ENCODE results near the gene RAI14. TPM values are rescaled to one million over a fixed set of nuclear protein-coding genes. Genes with fewer than 3 reads are reported as not detected.

The RAI14 gene
- total RNA-seq, 6 experiments from 2014 or later, result 11.9 to 30.8 (median 20.8) TPM

GRCh38 chr5:34841816-34842215, 185.7 kb downstream of the RAI14 start:
- H3K36me3 ChIP-seq, result no peaks in the 10 kb centered on the region
- no peaks in the 10 kb centered on the region for H3K9me3 ChIP-seq
- intact Hi-C loops (cut with DNase I), result no loop called here
- H3K4me1 ChIP-seq, result no peaks in the 10 kb centered on the region
- no peak for TF ChIP-seq POLR2A (IDR thresholded peaks at IDR 0.05)
- no peak for TF ChIP-seq CTCF (IDR thresholded peaks at IDR 0.05)
- DNase-seq, result no peak
- no peaks in the 10 kb centered on the region for H3K27me3 ChIP-seq
- no peak for ATAC-seq
- no peak overlapping the region for H3K4me3 ChIP-seq
- WGBS (ENCODE audit: insufficient coverage, low coverage, low lambda C conversion rate, missing lambda C conversion rate), result 89% methylated on average over 2 of the region's 2 CpGs
- H3K27ac ChIP-seq, result no peak overlapping the region

- WGBS (ENCODE audit: insufficient coverage, low coverage, low lambda C conversion rate, missing lambda C conversion rate), result 100% methylated on average over 2 of the region's 7 CpGs
- ATAC-seq (no peak), DNase-seq (no peak)
- Histone ChIP-seq H3K36me3 (no peaks in the 10 kb centered on the region), H3K27ac (no peak overlapping the region), H3K9me3 (no peaks in the 10 kb centered on the region), H3K27me3 (no peaks in the 10 kb centered on the region), H3K4me3 (no peak overlapping the region), H3K4me1 (no peaks in the 10 kb centered on the region)
- intact Hi-C loops (cut with DNase I), result no loop called here
- TF ChIP-seq POLR2A (IDR thresholded peaks at IDR 0.05) (no peak), CTCF (IDR thresholded peaks at IDR 0.05) (no peak)
These were observed 186.4 kb downstream of the RAI14 start for GRCh38 chr5:34842554-34842953.

GRCh38 chr5:34843497-34843896, 187.4 kb downstream of the RAI14 start:
- no peaks in the 10 kb centered on the region for H3K36me3 ChIP-seq
- DNase-seq, result no peak
- H3K27me3 ChIP-seq, result no peaks in the 10 kb centered on the region
- no peak overlapping the region for H3K4me3 ChIP-seq
- H3K4me1 ChIP-seq, result no peaks in the 10 kb centered on the region
- WGBS (ENCODE audit: insufficient coverage, low coverage, low lambda C conversion rate, missing lambda C conversion rate), result 63% methylated on average over 2 of the region's 2 CpGs
- H3K27ac ChIP-seq, result no peak overlapping the region
- no peaks in the 10 kb centered on the region for H3K9me3 ChIP-seq
- no peak for ATAC-seq
- no peak for TF ChIP-seq POLR2A (IDR thresholded peaks at IDR 0.05)
- TF ChIP-seq CTCF (IDR thresholded peaks at IDR 0.05), result no peak
- intact Hi-C loops (cut with DNase I), result no loop called here

GRCh38 chr5:34844106-34844505, 188.0 kb downstream of the RAI14 start:
- WGBS (ENCODE audit: insufficient coverage, low coverage, low lambda C conversion rate, missing lambda C conversion rate), result 69% methylated on average over 3 of the region's 3 CpGs

More at GRCh38 chr5:34844106-34844505, 188.0 kb downstream of the RAI14 start:
- no peak overlapping the region for H3K4me3 ChIP-seq
- intact Hi-C loops (cut with DNase I), result no loop called here
- DNase-seq, result no peak
- no peaks in the 10 kb centered on the region for H3K4me1 ChIP-seq
- H3K27ac ChIP-seq, result no peak overlapping the region
- no peaks in the 10 kb centered on the region for H3K27me3 ChIP-seq
- no peaks in the 10 kb centered on the region for H3K9me3 ChIP-seq
- ATAC-seq, result no peak
- no peaks in the 10 kb centered on the region for H3K36me3 ChIP-seq
- TF ChIP-seq POLR2A (IDR thresholded peaks at IDR 0.05), result no peak
- no peak for TF ChIP-seq CTCF (IDR thresholded peaks at IDR 0.05)

All from right lobe of liver (tissue), 6 donors.